ENCODE results near the gene IL17B.

Gene IL17B

GRCh38 chr5:149352169-149352568 lies 26.9 kb downstream of the IL17B start:
- no peak overlapping the region for H3K27ac Mint-ChIP-seq
- no peak for TF ChIP-seq CTCF (IDR thresholded peaks at IDR 0.05; ENCODE audit: unreplicated experiment in 3 of 3)
- no peaks in the 10 kb centered on the region for H3K9me3 Mint-ChIP-seq
- peaks cover 3% of the 10 kb centered on the region for H3K4me1 Mint-ChIP-seq
- H3K36me3 Mint-ChIP-seq (ENCODE audit: low read depth), result peaks cover 64% of the 10 kb centered on the region
- H3K27me3 Mint-ChIP-seq (ENCODE audit: low read depth), result no peaks in the 10 kb centered on the region
- H3K4me3 Mint-ChIP-seq, result no peak overlapping the region

- Mint-ChIP-seq H3K27ac (no peak overlapping the region), H3K27me3 (ENCODE audit: low read depth) (no peaks in the 10 kb centered on the region), H3K36me3 (ENCODE audit: low read depth) (peaks cover 57% of the 10 kb centered on the region), H3K9me3 (no peaks in the 10 kb centered on the region), H3K4me3 (no peak overlapping the region), H3K4me1 (peaks cover 20% of the 10 kb centered on the region)
- TF ChIP-seq CTCF (IDR thresholded peaks at IDR 0.05; ENCODE audit: unreplicated experiment in 3 of 3), result no peak
These were observed 29.7 kb downstream of the IL17B start for GRCh38 chr5:149349382-149349781.

- H3K36me3 Mint-ChIP-seq (ENCODE audit: low read depth), result peaks cover 51% of the 10 kb centered on the region
- no peak for TF ChIP-seq CTCF (IDR thresholded peaks at IDR 0.05; ENCODE audit: unreplicated experiment in 3 of 3)
- H3K27ac Mint-ChIP-seq, result no peak overlapping the region
- no peaks in the 10 kb centered on the region for H3K27me3 Mint-ChIP-seq (ENCODE audit: low read depth)
- peak overlapping the region in 2 of 3 experiments; percentile 59 to 86 for H3K4me3 Mint-ChIP-seq
- H3K4me1 Mint-ChIP-seq, result peaks cover 24% of the 10 kb centered on the region
- no peaks in the 10 kb centered on the region for H3K9me3 Mint-ChIP-seq
These were observed 30.6 kb downstream of the IL17B start for GRCh38 chr5:149348518-149348917.

- Mint-ChIP-seq H3K9me3 (no peaks in the 10 kb centered on the region), H3K4me1 (peaks cover 24% of the 10 kb centered on the region), H3K4me3 (peak overlapping the region; percentile 91 to 97 (median 92)), H3K36me3 (ENCODE audit: low read depth) (peaks cover 29% of the 10 kb centered on the region), H3K27me3 (ENCODE audit: low read depth) (no peaks in the 10 kb centered on the region), H3K27ac (peak overlapping the region; percentile 92 to 96 (median 94))
- no peak for TF ChIP-seq CTCF (IDR thresholded peaks at IDR 0.05; ENCODE audit: unreplicated experiment in 3 of 3)
These were observed 33.2 kb downstream of the IL17B start for GRCh38 chr5:149345892-149346222.

- Mint-ChIP-seq H3K27ac (peak within 1 kb of the TSS; percentile 92 to 98 (median 96)), H3K27me3 (ENCODE audit: low read depth) (no peaks in the 10 kb centered on the region), H3K9me3 (no peaks in the 10 kb centered on the region), H3K4me1 (peaks cover 24% of the 10 kb centered on the region), H3K4me3 (peak within 1 kb of the TSS; percentile 91 to 97 (median 92)), H3K36me3 (ENCODE audit: low read depth) (peaks cover 23% of the 10 kb centered on the region)
- no peak for TF ChIP-seq CTCF (IDR thresholded peaks at IDR 0.05; ENCODE audit: unreplicated experiment in 3 of 3)
These were observed 33.8 kb downstream of the IL17B start, which contains the start of gene GRPEL2 for GRCh38 chr5:149345147-149345891. TSS of gene GRPEL2 (plus strand) at chr5:149345499. CDS start at chr5:149345540, 41 bp downstream.

- Mint-ChIP-seq H3K36me3 (ENCODE audit: low read depth) (peaks cover 14% of the 10 kb centered on the region), H3K9me3 (no peaks in the 10 kb centered on the region), H3K27me3 (ENCODE audit: low read depth) (no peaks in the 10 kb centered on the region), H3K4me1 (peaks cover 24% of the 10 kb centered on the region), H3K27ac (peak overlapping the region; percentile 60 to 92 (median 77)), H3K4me3 (peak overlapping the region; percentile 84 to 97 (median 91))
- TF ChIP-seq CTCF (IDR thresholded peaks at IDR 0.05; ENCODE audit: unreplicated experiment in 3 of 3), result no peak
These were observed 34.9 kb downstream of the IL17B start for GRCh38 chr5:149344151-149344550.

Measured in nephron (organoid).